Transverse colon (tissue), 4 donors: Measurements from ENCODE around the gene FAM72B.
"Not testable (repeated sequence)": the region's sequence is repeated elsewhere in the genome, so short reads cannot be mapped to it uniquely, and the experiment has no call there.

ENCODE experiments used
- CTCF ChIP-seq, 5 experiments: fragments of 200-600 bp in 3 of 5; fragments of 450-650 bp in 2 of 5; sonication (generic) in 3 of 5; IDR thresholded peaks; 1 replicate in 2 of 5; 2 replicates in 3 of 5; pipeline ENCODE4 v1.5.1; 2016 to 2017; ENCODE audit warnings: antibody characterized with exemption in 5 of 5, inconsistent platforms in 3 of 5, mild to moderate bottlenecking in 2 of 5, moderate library complexity in 1 of 5
- POLR2A ChIP-seq: fragments of 450-650 bp; IDR thresholded peaks from one replicate; pipeline ENCODE4 v1.6.1; 2016; ENCODE audit warnings: antibody characterized with exemption, mild to moderate bottlenecking, moderate library complexity
- POLR2AphosphoS5 ChIP-seq, 3 donors: sonication (generic); formaldehyde crosslinking; IDR thresholded peaks; one replicate each; pipeline ENCODE4 v1.6.1; 2016; ENCODE audit warnings: antibody characterized with exemption in 3 of 3

- TF ChIP-seq CTCF (IDR thresholded peaks at IDR 0.05); POLR2A; POLR2AphosphoS5 (IDR thresholded peaks at IDR 0.05): not testable (repeated sequence)
Observed at GRCh38 chr1:121156958-121157603, 27.1 kb downstream of the FAM72B start.
